Liver (tissue), 9 donors: ENCODE measurements around the gene TRMT1L. TPM values are rescaled to one million over a fixed set of nuclear protein-coding genes. Genes with fewer than 3 reads are reported as not detected.

Experiments used
- DNase-seq: peaks from one replicate; pipeline ENCODE4 v3.0.0-alpha.2; 2017; ENCODE audit warnings: low spot score
- H3K27ac ChIP-seq, 2 donors: one replicate each; pipeline ENCODE4 v1.7.0; 2013; ENCODE audit warnings: inconsistent platforms in 2 of 2, low read length in 2 of 2, control low read depth in 1 of 2, low read depth in 1 of 2, mild to moderate bottlenecking in 1 of 2
- H3K27me3 ChIP-seq, 4 donors: one replicate each; pipeline versions ENCODE4 v1.6.1 to v1.7.0; 2013; ENCODE audit warnings: low read length in 3 of 4, inconsistent platforms in 1 of 4, mild to moderate bottlenecking in 1 of 4, moderate library complexity in 1 of 4; ENCODE audit not compliant: control insufficient read depth in 4 of 4, insufficient read depth in 4 of 4
- H3K36me3 ChIP-seq, 4 donors: one replicate each; pipeline versions ENCODE4 v1.6.1 to v1.7.0; 2013; ENCODE audit warnings: low read length in 3 of 4, mild to moderate bottlenecking in 3 of 4, low read depth in 1 of 4, moderate library complexity in 1 of 4; ENCODE audit not compliant: control insufficient read depth in 4 of 4, insufficient read depth in 3 of 4
- H3K4me1 ChIP-seq, 4 donors: one replicate each; pipeline versions ENCODE4 v1.6.1 to v1.7.0; 2013; ENCODE audit warnings: low read length in 3 of 4, mild to moderate bottlenecking in 3 of 4, moderate library complexity in 1 of 4; ENCODE audit not compliant: control insufficient read depth in 4 of 4, insufficient read depth in 4 of 4
- H3K4me3 ChIP-seq, 3 donors: one replicate each; pipeline versions ENCODE4 v1.6.1 to v1.7.0; 2013; ENCODE audit warnings: low read length in 3 of 3, control low read depth in 1 of 3, low read depth in 1 of 3, mild to moderate bottlenecking in 1 of 3
- H3K9ac ChIP-seq, 2 donors: one replicate each; pipeline ENCODE4 v1.7.0; 2013; ENCODE audit warnings: low read length in 2 of 2, mild to moderate bottlenecking in 2 of 2, moderate library complexity in 2 of 2, control low read depth in 1 of 2, low read depth in 1 of 2
- H3K9me3 ChIP-seq, 4 donors: one replicate each; pipeline versions ENCODE4 v1.6.1 to v1.7.0; 2013; ENCODE audit warnings: low read length in 3 of 4; ENCODE audit not compliant: control insufficient read depth in 4 of 4
- EGR1 ChIP-seq, 2 donors: IDR thresholded peaks; 2 replicates each; pipeline ENCODE4 v1.6.1; 2016 to 2018; ENCODE audit warnings: antibody characterized with exemption in 2 of 2, low read depth in 2 of 2
- FOXA1 ChIP-seq: IDR thresholded peaks from 2 replicates; pipeline ENCODE4 v1.6.1; 2016; ENCODE audit warnings: antibody characterized with exemption
- GABPA ChIP-seq, 2 donors: IDR thresholded peaks in 1 of 2; conservative IDR thresholded peaks in 1 of 2; 2 replicates each; pipeline ENCODE4 v1.6.1; 2016; ENCODE audit warnings: antibody characterized with exemption in 2 of 2, mild to moderate bottlenecking in 1 of 2, moderate library complexity in 1 of 2
- HNF4G ChIP-seq: IDR thresholded peaks from 2 replicates; pipeline ENCODE4 v1.6.1; 2016; ENCODE audit warnings: antibody characterized with exemption
- JUND ChIP-seq, 2 donors: IDR thresholded peaks; 2 replicates each; pipeline ENCODE4 v1.6.1; 2016; ENCODE audit warnings: antibody characterized with exemption in 2 of 2
- RAD21 ChIP-seq, 2 donors: IDR thresholded peaks; 2 replicates each; pipeline ENCODE4 v1.6.1; 2016; ENCODE audit warnings: antibody characterized with exemption in 2 of 2, mild to moderate bottlenecking in 2 of 2
- SP1 ChIP-seq: IDR thresholded peaks from 2 replicates; pipeline ENCODE4 v1.6.1; 2018; ENCODE audit warnings: antibody characterized with exemption, mild to moderate bottlenecking
- TAF1 ChIP-seq: conservative IDR thresholded peaks from 2 replicates; pipeline ENCODE4 v1.6.1; 2016; ENCODE audit warnings: antibody characterized with exemption, mild to moderate bottlenecking
- YY1 ChIP-seq: IDR thresholded peaks from 2 replicates; pipeline ENCODE4 v1.6.1; 2016; ENCODE audit warnings: antibody characterized with exemption, mild to moderate bottlenecking
- WGBS: extraction: QIAGEN DNeasy Blood & Tissue Kit; methylation state at CpG from one replicate; pipeline ENCODE4 v1.1.7; 2013; 5-methylcytosine and 5-hydroxymethylcytosine counted together
- polyA plus RNA-seq, 2 donors: library from polyadenylated mRNA; stranded (reverse) in 1 of 2; unstranded in 1 of 2; fragments of 200-250 nt in 1 of 2; fragments of >200 nt in 1 of 2; fragmentation: Nextera tagmentation in 1 of 2; extraction: Ambion mirVana in 1 of 2; gene quantifications; one replicate each; pipeline versions ENCODE4 v1.2.1 to v1.2.3, GENCODE V29; 2013 to 2015
- total RNA-seq, 2 donors: library from RNA; depleted of rRNA; stranded (reverse); fragments of >200 nt; gene quantifications; one replicate each; pipeline ENCODE4 v1.2.3, GENCODE V29; 2014
- TF ChIP-seq, protein P1 (sequence below): IDR thresholded peaks from 2 replicates; pipeline ENCODE4 v1.6.1; 2016; ENCODE audit warnings: antibody characterized with exemption, mild to moderate bottlenecking
- TF ChIP-seq, protein P2 (sequence below): fragments of 150-350 bp; IDR thresholded peaks from 2 replicates; pipeline ENCODE4 v1.5.1; 2017; ENCODE audit warnings: improper control_type of control experiment, low read depth, low read length; ENCODE audit not compliant: missing input control
- donor health status: healthy.
- donor health status: healthy.
- donor health status: healthy.
- donor health status: healthy.
- donor health status: healthy.

Gene TRMT1L
- total and polyA plus RNA-seq, 4 donors, result 4.3 to 33.9 (median 9.9) TPM

DNA sequence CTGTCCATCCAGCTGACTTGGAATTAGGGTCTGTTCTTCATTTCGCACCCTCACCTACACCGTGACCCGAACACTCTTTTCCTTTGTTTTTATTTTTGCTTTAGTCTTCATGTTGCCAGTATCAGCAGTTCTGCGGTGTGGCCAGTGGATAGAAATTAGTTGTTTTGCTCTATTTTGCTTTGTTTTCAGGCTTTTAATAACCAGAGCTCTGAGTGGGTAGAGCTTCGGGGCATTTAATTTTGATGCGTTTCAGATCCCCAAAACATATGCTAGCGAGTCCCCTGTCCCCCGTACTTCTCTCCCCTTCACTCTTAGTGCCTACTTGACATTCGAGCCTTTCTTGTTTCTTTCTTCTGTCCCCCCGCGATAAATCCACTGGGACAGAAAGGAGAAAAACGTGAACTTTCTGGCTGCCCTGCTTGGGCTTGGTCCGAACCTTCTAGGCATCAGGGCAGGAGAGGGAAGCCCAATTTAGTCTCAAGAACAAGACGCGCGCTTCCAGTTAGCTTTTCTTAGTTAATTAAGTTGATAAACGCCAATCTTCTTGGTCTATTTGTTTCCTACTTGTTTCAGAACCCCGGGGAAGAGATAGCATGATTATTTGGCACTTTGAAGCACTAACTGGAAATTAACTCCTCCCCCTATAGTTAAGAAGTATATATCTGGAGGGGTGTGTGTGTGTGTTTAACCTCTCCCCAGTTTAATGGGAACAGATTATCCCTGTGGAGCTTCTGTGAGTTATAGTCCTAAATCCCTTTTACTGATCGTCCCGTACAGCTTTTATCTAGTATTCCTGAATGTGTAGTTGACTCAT is 1.1 kb upstream of the TRMT1L start:
- WGBS, result 2% methylated on average over 20 of the region's 20 CpGs
- no peaks in the 10 kb centered on the region for H3K27me3 ChIP-seq
- peaks cover 0 to 25% (median 20%) of the 10 kb centered on the region in 4 donors for H3K4me1 ChIP-seq
- H3K9me3 ChIP-seq, result no peaks in the 10 kb centered on the region
- H3K27ac ChIP-seq, result peak overlapping the region; percentile 93 to 99
- peak overlapping the region; percentile 79 to 98 (median 91) for H3K4me3 ChIP-seq
- DNase-seq, result peak; percentile 39
- H3K36me3 ChIP-seq, result peaks cover 0 to 10% (median 0%) of the 10 kb centered on the region in 4 donors
- H3K9ac ChIP-seq, result peak overlapping the region; percentile 54 to 97
- no peak for TF ChIP-seq SP1
- TF ChIP-seq EGR1 (IDR thresholded peaks at IDR 0.05; ENCODE audit: low read depth in 2 of 2), result no peak
- no peak for TF ChIP-seq YY1
- TF ChIP-seq, protein P1, sequence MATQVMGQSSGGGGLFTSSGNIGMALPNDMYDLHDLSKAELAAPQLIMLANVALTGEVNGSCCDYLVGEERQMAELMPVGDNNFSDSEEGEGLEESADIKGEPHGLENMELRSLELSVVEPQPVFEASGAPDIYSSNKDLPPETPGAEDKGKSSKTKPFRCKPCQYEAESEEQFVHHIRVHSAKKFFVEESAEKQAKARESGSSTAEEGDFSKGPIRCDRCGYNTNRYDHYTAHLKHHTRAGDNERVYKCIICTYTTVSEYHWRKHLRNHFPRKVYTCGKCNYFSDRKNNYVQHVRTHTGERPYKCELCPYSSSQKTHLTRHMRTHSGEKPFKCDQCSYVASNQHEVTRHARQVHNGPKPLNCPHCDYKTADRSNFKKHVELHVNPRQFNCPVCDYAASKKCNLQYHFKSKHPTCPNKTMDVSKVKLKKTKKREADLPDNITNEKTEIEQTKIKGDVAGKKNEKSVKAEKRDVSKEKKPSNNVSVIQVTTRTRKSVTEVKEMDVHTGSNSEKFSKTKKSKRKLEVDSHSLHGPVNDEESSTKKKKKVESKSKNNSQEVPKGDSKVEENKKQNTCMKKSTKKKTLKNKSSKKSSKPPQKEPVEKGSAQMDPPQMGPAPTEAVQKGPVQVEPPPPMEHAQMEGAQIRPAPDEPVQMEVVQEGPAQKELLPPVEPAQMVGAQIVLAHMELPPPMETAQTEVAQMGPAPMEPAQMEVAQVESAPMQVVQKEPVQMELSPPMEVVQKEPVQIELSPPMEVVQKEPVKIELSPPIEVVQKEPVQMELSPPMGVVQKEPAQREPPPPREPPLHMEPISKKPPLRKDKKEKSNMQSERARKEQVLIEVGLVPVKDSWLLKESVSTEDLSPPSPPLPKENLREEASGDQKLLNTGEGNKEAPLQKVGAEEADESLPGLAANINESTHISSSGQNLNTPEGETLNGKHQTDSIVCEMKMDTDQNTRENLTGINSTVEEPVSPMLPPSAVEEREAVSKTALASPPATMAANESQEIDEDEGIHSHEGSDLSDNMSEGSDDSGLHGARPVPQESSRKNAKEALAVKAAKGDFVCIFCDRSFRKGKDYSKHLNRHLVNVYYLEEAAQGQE, result peak; percentile 55

DNA sequence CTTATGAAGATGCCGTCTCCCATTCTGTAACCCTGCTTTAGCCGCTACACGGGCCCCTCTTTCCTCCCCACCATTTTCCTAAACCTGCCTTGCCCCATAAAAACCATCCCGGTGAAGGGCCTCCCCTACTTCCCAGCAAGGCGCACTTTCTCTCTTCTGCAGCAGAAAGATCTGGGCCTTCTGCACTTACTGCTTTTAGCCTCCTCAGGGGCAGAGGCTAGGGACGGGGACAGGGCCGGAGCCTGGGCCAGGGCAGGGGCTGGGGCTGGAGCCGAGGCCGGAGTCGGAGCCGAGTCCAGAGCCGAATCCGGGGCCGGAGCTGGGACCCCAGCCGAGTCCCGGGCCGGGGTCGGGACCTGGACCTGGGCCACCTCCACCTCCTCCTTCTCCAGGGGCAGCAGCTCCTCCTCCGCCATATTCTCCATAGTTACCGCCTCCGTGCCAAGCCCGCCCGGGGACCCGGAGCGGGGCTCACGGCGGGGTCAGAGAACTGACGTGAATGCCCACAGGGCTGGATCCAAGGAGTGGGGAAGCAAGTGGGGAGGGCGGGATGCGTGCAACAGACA is 382 bp downstream of the TRMT1L start:
- Histone ChIP-seq H3K27ac (peak overlapping the region; percentile 93 to 99), H3K27me3 (no peaks in the 10 kb centered on the region), H3K4me3 (peak overlapping the region; percentile 79 to 96 (median 82)), H3K9ac (peak overlapping the region; percentile 86 to 94), H3K9me3 (no peaks in the 10 kb centered on the region), H3K4me1 (peaks cover 0 to 25% (median 20%) of the 10 kb centered on the region in 4 donors), H3K36me3 (peaks cover 0 to 3% (median 0%) of the 10 kb centered on the region in 4 donors)
- TF ChIP-seq GABPA (IDR thresholded peaks at IDR 0.05 in 1 of 2, conservative IDR thresholded peaks at IDR 0.05 in 1 of 2) (no peak), FOXA1 (no peak), JUND (IDR thresholded peaks at IDR 0.05) (no peak), EGR1 (IDR thresholded peaks at IDR 0.05; ENCODE audit: low read depth in 2 of 2) (no peak), HNF4G (no peak), YY1 (no peak), RAD21 (IDR thresholded peaks at IDR 0.05) (no peak), SP1 (no peak), TAF1 (no peak)
- TF ChIP-seq, protein P2, sequence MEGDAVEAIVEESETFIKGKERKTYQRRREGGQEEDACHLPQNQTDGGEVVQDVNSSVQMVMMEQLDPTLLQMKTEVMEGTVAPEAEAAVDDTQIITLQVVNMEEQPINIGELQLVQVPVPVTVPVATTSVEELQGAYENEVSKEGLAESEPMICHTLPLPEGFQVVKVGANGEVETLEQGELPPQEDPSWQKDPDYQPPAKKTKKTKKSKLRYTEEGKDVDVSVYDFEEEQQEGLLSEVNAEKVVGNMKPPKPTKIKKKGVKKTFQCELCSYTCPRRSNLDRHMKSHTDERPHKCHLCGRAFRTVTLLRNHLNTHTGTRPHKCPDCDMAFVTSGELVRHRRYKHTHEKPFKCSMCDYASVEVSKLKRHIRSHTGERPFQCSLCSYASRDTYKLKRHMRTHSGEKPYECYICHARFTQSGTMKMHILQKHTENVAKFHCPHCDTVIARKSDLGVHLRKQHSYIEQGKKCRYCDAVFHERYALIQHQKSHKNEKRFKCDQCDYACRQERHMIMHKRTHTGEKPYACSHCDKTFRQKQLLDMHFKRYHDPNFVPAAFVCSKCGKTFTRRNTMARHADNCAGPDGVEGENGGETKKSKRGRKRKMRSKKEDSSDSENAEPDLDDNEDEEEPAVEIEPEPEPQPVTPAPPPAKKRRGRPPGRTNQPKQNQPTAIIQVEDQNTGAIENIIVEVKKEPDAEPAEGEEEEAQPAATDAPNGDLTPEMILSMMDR, result no peak
- TF ChIP-seq, protein P1, result no peak
- no peak for DNase-seq
- under 1% methylated on average over 30 of the region's 30 CpGs for WGBS
